HG03066 (cell line): ENCODE measurements around the gene MAML2.
A peak's percentile ranks its signal among the peaks of the same experiment; 100 is the strongest.
"Not testable (repeated sequence)": the region's sequence is repeated elsewhere in the genome, so short reads cannot be mapped to it uniquely, and the experiment has no call there.

Experiments
- ATAC-seq: cut with Tn5 transposase; IDR thresholded peaks from one replicate; pipeline ENCODE4 v1.9.1; 2021; ENCODE audit warnings: low read depth; ENCODE audit not compliant: unreplicated experiment

MAML2 gene

DNA sequence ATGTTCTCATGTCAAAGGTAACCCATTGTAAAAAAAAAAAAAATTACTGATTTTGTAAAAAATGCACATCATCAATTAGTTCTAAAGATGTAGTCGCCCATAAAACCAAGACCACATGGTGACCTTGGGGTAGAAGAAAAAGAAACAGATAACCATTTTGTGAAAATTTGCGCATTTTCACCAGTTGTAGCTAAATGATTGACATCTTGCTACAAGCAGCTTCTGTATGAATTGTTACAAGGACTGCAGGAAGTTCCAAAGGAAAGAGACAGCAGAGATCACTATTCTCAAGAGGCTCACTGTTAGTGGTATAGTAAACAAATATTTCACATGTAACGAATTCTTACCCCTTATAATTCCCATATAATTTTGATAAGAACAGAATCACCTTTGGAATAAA, 48.7 kb downstream of the MAML2 start:
- ATAC-seq: no peak

DNA sequence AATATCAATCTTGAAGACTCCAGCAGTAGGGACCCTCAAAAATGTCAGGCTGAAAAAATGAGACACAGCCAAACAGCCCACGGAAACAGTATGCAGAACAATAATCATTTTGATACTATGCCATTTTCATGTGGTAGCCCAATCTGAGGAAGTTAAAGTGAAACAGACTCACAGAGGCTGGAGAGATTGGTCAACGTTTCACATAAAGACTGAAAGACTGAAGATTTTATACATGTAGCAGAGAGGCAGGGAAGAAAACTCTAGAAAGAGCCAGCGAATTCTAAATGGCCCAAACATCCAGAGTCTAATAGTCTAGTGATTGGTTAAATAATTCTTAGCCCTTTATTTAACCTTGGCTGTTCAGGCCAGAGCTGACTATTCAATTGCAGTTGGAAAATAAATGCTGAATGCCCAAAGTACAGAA, 49.4 kb downstream of the MAML2 start:
- peak; percentile 77 for ATAC-seq

DNA sequence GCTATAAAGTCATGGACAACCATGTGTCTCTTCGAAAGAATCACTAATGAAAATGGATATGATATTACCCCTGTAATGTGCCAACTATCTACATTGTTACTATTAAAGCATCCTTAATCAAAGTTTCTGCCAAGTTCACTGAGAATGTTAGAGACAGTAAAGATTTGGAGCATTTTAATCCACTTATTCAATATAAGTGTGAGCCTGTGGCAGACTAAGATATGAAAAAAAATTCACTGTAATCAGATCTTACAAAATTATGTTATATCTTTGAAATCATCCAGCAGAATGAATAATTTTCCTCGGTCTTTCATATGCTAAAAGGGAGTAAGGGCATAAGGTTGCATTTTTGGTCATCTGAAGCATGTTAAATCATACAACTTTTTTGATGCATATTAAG, 49.9 kb downstream of the MAML2 start:
- ATAC-seq: no peak

DNA sequence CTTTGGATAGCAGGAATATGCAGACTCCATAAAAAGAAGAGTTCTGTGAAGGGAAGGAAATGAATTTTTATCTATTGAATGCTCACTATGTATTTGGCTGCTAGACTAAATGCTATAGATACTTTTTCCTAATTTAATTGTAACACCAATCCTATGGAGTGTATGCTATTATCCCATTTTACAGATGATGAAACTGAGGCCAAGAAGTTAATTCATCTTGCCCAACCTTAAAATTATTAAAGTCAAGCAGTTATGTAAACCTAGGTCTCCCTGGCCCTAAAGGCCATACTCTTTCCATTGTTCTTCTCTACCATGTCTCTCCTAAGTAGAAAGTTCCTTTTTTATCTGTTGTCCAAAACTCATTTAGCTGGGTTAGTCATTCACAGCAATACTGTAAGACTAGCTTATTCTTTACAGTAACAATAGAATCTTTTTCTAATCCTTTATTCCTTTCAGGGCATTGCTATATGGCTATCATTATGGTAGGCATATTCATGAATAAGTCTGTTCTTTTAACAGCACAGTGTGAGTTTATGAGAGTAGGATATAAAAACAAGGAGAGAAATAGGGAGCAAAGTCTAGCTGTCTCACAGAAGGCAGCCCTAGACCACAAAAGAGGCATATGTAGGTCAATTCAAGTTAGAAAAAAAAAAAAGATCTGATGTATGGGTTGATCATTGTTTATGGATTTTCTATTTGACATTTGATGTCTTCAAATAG, 50.5 kb downstream of the MAML2 start:
- no peak for ATAC-seq

DNA sequence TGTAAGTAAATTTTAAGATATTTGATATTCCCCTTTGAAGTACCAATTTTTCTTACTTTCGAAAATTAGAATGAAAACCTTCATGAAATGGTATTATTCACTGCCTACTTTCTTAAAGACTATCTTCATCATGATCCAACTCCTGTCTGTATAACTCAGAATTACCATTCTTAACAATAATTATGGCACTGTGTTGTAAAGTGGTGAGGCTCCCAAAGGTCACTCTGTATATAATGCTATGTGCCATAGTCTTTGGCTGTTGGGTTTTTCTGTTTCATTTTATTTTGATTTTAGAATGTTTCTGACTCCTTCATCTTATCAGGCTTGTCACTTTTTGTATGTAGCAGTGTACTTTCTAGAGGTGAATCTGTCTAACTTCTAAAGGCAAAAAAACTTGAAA, 52.4 kb downstream of the MAML2 start:
- no peak for ATAC-seq

DNA sequence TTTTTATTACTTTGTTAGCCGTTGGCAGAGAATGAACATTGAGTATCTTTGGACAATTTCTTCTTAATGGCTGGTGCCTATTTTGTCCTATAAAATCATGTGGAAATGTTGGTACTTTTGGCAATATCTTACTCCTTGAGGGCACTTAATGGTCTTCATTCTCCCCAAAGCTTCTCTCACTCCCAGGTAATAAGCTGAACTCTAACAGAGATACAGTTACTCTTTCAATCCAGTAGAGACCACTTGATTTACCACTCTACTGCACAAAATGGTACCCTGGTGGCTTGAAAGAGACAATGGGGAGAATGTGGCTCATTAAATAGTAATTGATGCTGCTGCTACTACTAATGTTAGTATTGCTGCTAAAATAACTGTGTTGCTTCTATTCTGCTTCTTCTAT, 53.0 kb downstream of the MAML2 start:
- no peak for ATAC-seq

DNA sequence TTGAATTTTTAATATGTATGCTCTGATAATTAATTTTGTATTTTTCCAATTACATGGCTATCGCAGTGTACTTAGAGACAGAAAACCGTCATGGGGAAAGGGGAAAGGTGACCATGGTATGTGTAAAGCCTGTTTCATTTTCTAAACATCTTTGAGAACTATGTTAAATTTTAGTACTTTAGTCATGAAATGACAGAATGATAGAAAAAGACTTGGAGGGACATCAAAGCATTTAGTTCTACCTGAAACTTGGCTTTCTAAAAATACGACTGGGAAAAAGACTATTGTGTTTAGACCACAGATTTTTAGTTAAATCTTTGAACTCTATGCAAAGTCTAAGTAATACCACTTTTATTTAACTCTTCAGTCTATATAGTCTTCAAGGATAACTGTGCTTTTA, 54.1 kb downstream of the MAML2 start:
- peak; percentile 59 for ATAC-seq

DNA sequence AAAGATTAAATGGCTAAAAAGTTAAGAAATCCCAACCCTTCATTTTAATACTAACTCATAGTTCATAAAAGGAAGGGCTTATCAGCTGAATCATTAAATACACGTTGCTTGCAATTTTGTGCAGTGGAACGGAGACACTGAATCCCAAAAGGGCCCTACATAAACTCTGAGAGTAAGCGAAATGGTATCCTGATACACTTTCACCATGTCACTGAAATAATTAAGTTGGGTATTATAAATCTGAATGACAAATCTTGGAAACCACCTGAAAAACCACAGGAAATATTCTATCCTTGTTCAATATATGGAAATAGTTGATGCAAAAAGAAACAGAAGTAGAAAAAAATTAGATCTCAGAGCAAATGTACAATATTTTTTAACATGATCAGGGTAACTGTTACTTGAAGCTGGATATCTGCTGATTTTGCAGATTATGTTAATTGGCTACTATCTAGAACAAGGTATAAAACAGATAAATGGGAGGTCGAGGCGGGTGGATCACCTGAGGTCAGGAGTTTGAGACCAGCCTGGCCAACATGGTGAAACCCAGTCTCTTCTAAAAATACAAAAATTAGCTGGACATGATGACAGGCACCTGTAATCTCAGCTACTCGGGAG, 55.1 kb downstream of the MAML2 start:
- ATAC-seq: no peak

DNA sequence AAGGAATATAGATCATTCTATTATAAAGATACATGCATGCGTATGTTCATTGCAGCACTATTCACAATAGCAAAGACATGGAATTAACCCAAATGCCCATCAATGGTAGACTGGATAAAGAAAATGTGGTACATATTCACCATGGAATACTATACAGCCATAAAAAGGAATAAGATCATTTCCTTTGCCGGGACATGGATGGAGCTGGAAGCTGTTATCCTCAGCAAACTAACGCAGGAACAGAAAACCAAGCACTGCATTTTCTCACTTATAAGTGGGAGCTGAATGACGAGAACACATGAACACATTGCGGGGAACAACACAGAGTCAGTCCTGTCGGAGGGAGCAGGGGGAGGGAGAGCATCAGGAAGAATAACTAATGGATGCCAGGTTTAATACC, 57.0 kb downstream of the MAML2 start:
- ATAC-seq: not testable (repeated sequence)

DNA sequence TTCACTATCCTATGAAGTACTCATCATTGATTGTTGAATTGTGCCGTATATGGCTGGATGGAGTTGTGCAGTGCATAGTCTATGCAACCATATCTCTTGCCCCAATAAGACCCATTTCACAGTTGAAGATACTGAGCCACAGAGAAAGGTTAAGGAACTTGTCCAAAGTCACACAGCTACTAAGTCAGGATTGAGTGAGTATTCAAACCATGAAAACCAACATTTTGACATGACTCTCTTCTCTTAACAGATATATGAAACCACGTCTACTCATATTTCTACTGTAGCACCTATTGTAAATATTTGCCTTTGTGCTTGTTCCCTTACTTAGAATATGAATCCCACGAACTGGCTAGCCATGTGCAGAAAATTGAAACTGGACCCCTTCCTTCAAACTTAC, 58.1 kb downstream of the MAML2 start:
- no peak for ATAC-seq

DNA sequence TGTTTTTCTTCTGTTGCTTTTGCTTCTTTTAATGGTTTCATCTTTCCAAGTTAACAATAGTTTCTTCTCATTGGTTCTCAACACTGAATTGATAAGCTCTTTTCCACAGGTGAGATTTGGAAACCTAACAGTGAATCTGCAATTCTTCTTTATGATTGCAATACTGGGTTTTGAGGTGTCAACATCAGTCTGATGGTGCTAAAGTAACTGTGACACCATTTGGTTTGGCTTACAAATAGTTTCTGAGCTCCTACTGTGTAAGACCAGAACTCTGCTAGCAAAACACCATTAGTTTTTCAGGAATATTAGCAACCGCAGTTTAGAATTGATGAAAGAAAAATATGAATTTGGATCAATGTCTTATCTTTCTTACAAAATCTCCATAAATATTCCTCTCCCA, 58.6 kb downstream of the MAML2 start:
- ATAC-seq: no peak

DNA sequence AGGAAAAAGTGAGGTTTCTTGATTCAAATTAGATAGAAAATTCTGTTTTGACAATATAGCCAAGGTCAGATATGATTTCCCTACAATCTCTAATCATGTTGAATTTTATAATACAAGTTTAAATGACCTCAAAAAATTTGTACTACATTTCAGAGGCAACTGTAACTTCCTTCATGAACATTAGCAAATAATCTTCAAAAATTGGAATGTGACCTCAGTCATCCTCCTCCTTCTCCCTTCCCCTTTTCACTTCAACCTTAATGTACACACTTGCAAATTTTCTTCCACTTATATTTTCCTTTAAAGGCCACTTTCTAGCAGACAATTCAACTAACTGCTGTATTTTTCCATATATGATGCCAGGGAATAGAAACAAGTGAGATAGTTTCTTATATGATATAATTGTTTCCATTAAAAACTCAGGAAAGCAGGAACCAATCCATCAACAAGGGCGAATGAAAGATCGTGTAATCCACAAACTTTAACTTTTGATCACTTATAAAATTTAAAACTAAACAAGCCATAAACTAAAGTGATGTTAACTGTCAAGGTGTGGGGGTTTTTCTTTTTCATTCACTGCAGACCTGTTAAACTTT, 60.3 kb downstream of the MAML2 start:
- ATAC-seq: no peak

DNA sequence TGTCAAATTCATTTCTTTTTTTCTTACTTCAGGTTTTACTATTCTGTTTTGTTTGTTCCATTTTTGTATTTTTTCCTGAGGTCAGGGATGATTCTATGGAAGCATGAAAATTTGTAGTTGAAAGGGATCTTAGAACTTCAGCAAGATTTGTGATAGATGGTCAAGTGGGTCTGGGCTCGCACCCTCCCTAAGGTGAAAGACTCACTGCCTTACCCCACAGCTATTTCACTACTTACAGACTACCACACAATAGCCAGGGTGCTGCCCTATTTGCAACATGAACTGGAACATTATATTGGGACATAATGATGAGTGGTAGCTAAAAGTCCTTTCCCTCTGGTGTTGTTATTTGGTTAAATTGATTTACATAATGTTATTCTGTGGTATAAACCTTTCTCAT, 62.6 kb downstream of the MAML2 start:
- no peak for ATAC-seq

DNA sequence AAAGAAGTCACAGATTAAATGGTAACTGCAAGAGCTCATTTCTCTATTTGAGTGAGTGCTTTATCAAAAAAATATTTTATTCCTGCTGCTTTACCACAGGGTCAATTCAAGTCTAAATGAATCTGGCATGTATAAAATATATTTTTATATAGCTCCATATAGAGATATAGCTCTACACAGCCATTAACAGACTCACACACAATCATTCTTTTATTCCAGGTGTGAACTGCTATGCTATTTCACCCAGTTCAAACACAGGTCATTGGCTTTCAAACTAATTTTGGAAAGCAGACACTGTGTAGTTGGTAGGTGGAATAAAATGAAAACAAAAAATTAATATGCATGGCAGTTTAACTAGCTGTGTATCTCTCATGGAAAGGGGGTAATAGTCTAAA, 63.1 kb downstream of the MAML2 start:
- no peak for ATAC-seq

DNA sequence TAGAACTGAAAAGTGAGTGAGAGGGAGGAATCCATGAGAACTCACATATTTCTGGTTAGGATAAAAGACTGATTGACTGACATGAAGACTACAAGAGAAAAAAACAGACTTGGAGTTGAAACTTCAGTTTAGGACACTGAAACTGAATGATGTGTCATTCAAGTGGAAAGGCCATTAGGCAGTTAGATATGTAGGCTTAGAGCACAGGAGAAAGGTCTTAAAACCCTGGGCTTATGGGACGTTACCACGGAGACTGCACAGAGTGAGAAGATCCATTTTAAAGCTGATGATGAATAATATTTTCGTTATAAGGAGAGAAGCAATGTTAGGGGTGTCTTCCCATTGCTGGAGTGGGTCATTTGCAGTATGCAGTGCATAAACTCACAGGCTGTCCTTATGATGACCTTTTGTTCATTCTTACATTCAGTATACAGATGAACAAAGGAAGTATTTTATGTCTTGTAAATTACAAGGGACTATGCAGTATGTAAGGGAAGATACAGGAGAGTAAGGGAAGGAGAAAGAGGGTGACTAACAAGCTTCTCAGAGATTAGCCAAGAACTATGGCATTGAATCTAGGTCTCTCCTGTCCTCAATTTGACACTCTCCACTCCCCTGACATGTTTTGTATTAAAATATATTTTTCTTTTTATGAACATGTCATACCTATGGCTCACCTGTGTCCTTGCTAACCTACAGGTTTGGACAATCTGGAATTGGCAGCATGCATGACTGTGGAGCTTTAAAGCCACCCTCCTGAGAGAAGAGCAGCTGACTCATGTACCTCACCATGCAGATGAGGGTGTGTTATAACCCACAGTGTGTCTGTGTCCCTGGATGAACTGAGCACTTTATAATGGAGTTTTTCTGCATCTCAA, 63.7 kb downstream of the MAML2 start:
- ATAC-seq: no peak

DNA sequence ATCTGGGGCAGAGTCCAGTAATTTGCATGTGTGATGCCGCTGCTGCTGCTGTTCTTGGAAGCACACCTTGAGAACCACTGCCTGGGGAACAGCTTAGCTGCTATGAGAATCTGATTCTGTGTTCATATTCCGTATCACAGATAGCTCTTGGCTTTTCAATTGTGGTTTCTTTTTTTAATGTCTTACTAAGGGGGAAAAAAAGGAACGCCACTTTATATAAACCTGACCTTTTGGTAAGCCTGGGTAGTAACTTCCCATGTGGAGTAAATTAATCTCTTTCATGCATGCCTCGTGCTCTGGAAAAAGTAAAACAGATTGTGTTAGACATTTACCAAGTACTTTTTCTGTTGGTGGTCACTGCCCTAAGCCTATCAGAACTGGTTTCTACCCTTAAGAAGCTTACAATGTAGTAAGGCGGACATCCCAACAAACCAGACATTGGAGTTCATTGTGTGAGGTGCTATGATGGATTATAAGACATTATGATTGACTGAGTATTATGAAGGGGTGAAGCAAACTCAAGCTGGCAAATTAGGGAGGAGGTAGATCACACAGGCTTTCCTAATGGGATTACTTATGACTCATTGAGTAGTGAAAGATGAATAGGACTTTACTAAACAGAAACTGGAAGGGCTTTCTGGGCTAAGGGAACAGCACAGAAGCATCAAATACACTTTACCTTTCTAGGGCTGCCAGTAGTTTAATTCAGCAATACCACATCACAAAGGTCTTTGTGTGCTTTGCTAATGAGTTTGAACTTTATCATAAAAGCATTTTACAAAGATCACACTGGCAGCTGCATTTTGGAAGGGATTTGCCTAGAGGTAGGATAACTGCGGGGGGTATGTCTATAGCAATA, 64.7 kb downstream of the MAML2 start:
- ATAC-seq: no peak

DNA sequence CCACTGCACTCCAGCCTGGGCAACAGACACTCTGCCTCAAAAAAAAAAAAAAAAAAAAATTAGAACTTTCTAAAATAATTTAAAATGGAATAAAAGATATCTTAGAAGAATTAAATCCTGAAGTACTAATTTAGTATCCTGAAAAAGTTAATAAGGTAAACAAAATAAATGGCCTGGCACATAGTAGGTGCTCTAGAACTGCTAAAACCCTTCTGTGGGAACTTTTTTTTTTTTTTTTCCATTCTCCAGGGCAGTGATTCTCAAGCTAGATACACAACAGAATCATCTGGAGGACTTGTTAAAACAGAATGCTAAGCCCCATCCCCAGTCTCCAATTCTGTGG, 65.3 kb downstream of the MAML2 start:
- no peak for ATAC-seq

DNA sequence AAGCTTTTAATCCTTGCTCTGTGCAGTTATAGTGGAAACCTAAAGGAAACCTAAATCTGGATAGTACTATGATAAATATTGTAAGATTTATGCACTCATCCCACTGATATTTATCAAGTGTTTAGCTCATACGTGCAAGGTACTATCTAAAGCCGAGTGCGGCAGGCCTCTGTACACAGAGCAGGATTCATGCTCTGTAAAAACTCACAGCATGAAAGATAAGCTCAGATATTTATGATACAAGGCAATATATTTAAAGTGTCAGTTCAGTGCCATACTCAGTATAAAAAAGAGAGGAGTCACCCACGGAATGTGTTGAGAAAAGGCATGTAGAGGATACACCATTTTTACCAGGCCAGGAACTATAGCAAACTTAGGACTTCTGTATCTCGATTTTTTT, 66.2 kb downstream of the MAML2 start:
- ATAC-seq: no peak

DNA sequence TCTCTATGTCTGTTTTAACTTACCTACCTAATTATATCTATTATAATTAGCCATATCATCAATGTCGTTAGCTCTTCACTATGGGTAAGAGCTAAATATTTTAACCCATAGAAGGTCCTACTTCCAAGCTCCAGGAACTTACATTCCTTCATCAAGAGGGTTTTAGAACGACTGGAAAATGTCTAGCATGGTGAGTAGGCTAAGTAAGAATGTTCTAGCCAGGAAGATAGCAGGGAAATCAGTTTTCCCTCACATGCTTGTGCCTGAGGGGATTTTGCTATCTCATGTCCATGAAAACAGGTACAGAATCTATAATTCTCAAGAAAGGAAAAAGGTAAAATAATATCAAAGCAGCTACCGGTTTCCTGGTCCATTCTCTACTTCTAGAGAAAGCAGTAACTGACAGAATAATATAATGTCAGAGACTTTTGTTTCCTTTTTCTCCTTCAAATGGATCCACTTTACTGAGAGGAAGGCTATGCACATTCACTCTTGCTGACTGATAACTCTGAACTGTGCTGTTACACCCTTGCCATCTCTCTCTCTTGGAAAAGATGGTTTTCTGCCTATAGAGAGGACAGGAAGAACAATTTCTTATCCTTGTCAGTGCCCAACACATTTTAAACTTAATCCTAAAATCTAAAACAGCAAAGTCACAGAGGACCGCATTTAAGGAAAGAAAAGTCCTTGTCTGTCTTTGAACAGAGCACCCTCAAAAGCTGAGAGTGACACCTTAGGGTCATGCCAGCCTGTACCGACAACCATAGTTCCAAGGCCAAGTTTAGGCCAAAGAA, 67.0 kb downstream of the MAML2 start:
- no peak for ATAC-seq

DNA sequence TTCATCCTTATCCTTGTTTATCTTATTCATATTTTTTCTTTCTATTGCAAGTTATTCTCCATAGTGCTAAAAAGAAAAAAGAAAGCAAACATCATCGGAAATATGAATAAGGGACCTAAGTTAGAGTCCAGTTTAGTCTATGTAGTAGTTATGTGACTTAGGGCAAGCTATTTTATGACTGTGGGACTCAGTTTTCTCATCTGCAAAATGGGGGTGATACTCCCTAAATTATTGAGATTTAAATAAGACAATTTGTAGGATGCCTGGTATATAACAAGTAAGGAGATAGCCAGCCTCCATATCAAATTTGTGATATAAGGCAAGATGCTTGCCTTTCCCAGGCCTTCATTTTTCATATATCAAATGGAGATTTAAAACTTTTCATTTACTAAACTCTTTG, 69.5 kb downstream of the MAML2 start:
- no peak for ATAC-seq
